HepG2 (cell line): ENCODE data around the gene GRM2. TPM values are rescaled to one million over a fixed set of nuclear protein-coding genes. Genes with fewer than 3 reads are reported as not detected.

Source experiments
- CEBPB ChIP-seq: IDR thresholded peaks from 2 replicates; pipeline ENCODE4 v1.6.1; 2011; ENCODE audit warnings: low read depth, low read length, improper control_type of control experiment, borderline replicate concordance
- EHMT2 ChIP-seq: fragments of 200-600 bp; sonication (generic); IDR thresholded peaks from 2 replicates; pipeline ENCODE4 v1.7.0; 2017; ENCODE audit warnings: antibody characterized with exemption, low read depth, low read length, borderline replicate concordance
- IRX3 ChIP-seq: sonication (generic); formaldehyde crosslinking; IDR thresholded peaks from 2 replicates; pipeline ENCODE4 v1.8.1; 2023; ENCODE audit warnings: mild to moderate bottlenecking, low read depth, missing genetic modification reagents, borderline replicate concordance
- MIER3 ChIP-seq: IDR thresholded peaks from 2 replicates; pipeline ENCODE4 v1.6.1; 2016; ENCODE audit warnings: missing compliant biosample characterization, borderline replicate concordance
- PBX2 ChIP-seq: IDR thresholded peaks from 2 replicates; pipeline ENCODE4 v1.6.1; 2016; ENCODE audit warnings: control low read depth
- POLR2G ChIP-seq: fragments of 200-400 bp; formaldehyde crosslinking; IDR thresholded peaks from 2 replicates; pipeline ENCODE4 v1.6.1; 2018; ENCODE audit warnings: mild to moderate bottlenecking, low read depth, low read length, moderate library complexity
- RBM22 ChIP-seq: fragments of 200-400 bp; formaldehyde crosslinking; optimal IDR thresholded peaks from 2 replicates; pipeline ENCODE3; 2017; ENCODE audit warnings: mild to moderate bottlenecking, low read length, moderate library complexity
- RERE ChIP-seq: IDR thresholded peaks from 2 replicates; pipeline ENCODE4 v1.6.1; 2016; ENCODE audit warnings: low read depth, missing genetic modification reagents, missing compliant biosample characterization
- SMAD1 ChIP-seq: sonication (generic); formaldehyde crosslinking; IDR thresholded peaks from 2 replicates; pipeline ENCODE4 v1.4.0; 2020; ENCODE audit warnings: missing genetic modification reagents, low read depth, mild to moderate bottlenecking, borderline replicate concordance
- SP140L ChIP-seq: sonication (generic); formaldehyde crosslinking; IDR thresholded peaks from 2 replicates; pipeline ENCODE4 v1.4.0; 2020; ENCODE audit warnings: missing genetic modification reagents, borderline replicate concordance
- TEF ChIP-seq: sonication (generic); formaldehyde crosslinking; IDR thresholded peaks from 2 replicates; pipeline ENCODE4 v1.5.0; 2020; ENCODE audit warnings: missing genetic modification reagents
- U2AF2 ChIP-seq: fragments of 200-400 bp; formaldehyde crosslinking; IDR thresholded peaks from 2 replicates; pipeline ENCODE4 v1.6.1; 2017; ENCODE audit warnings: low read depth, mild to moderate bottlenecking, low read length
- ZBTB1 ChIP-seq: sonication (generic); formaldehyde crosslinking; IDR thresholded peaks from 2 replicates; pipeline ENCODE4 v1.4.0; 2020; ENCODE audit warnings: missing genetic modification reagents, borderline replicate concordance
- ZNF281 ChIP-seq: sonication (generic); formaldehyde crosslinking; IDR thresholded peaks from 2 replicates; pipeline ENCODE4 v1.4.0; 2020; ENCODE audit warnings: missing genetic modification reagents, borderline replicate concordance
- ZNF33B ChIP-seq: sonication (generic); formaldehyde crosslinking; IDR thresholded peaks from 2 replicates; pipeline ENCODE4 v1.5.1; 2020; ENCODE audit warnings: mild to moderate bottlenecking, missing genetic modification reagents
- ZNF776 ChIP-seq: sonication (generic); formaldehyde crosslinking; IDR thresholded peaks from 2 replicates; pipeline ENCODE4 v1.4.0; 2020; ENCODE audit warnings: mild to moderate bottlenecking, missing genetic modification reagents
- polyA plus RNA-seq, 8 experiments: library from polyadenylated mRNA; depleted of rRNA in 3 of 8; stranded (reverse) in 7 of 8; unstranded in 1 of 8; fragments of >200 nt; fragmentation: Illumina TruSeq in 4 of 8; extraction: Trizol in 4 of 8; gene quantifications; 2 replicates each; pipeline versions ENCODE4 v1.2.1 to v1.2.3, GENCODE V29; 2011 to 2016; ENCODE audit warnings: low read depth in 4 of 8, missing spikeins in 1 of 8, mixed read lengths in 1 of 8; ENCODE audit not compliant: insufficient read depth in 1 of 8
- total RNA-seq, 5 experiments: library from RNA; depleted of rRNA; stranded (reverse); fragments of >200 nt; fragmentation: Illumina TruSeq; extraction: Trizol; gene quantifications; 2 replicates each; pipeline ENCODE4 v1.2.3, GENCODE V29; 2016; ENCODE audit warnings: low read depth in 1 of 5

The GRM2 gene
- total and polyA plus RNA-seq, 2 of the 13 experiments (the other 11 are each of a cell fraction or from before 2014, with no cell fraction given), result 0.04 to 0.07 TPM

- TF ChIP-seq PBX2, result no peak
- TF ChIP-seq ZNF33B (CRISPR knock-in tag), result no peak
- no peak for TF ChIP-seq MIER3 (CRISPR knock-in tag)
- TF ChIP-seq POLR2G, result peak; percentile 56
- no peak for TF ChIP-seq SP140L (CRISPR knock-in tag)
- 0 out of 2 replicates have a peak, but pooled peaks have one; percentile 60 for TF ChIP-seq ZNF776 (CRISPR knock-in tag)
- peak; percentile 24; the same call in 1 of the 2 replicates for TF ChIP-seq SMAD1
- no peak for TF ChIP-seq RBM22
- no peak for TF ChIP-seq U2AF2
- TF ChIP-seq ZNF281 (CRISPR knock-in tag), result no peak
- no peak for TF ChIP-seq RERE
- TF ChIP-seq ZBTB1 (CRISPR knock-in tag), result no peak
- TF ChIP-seq EHMT2, result no peak
- 0 out of 2 replicates have a peak, but pooled peaks have one; percentile 37 for TF ChIP-seq IRX3
- 0 out of 2 replicates have a peak, but pooled peaks have one; percentile 42 for TF ChIP-seq TEF (CRISPR knock-in tag)
- TF ChIP-seq CEBPB, result peak; percentile 30; the same call in 1 of the 2 replicates
Measured at GRCh38 chr3:51670823-51671733, 35.8 kb upstream of the GRM2 start, which contains the start of gene TEX264 (continued).
